Naive thymus-derived CD4-positive, alpha-beta T cell (primary cell): Measurements from ENCODE around the gene CTPS2. TPM values are rescaled to one million over a fixed set of nuclear protein-coding genes. Genes with fewer than 3 reads are reported as not detected.
"Not testable (repeated sequence)": the region's sequence is repeated elsewhere in the genome, so short reads cannot be mapped to it uniquely, and the experiment has no call there.

ENCODE experiments used
- ATAC-seq: fragments of 150-1000 bp; cut with Tn5 transposase; 2 replicates; pipeline ENCODE4 v1.10.0; 2021; ENCODE audit warnings: mild to moderate bottlenecking, moderate library complexity
- CTCF ChIA-PET: fragments of 350-600 bp; sonication (Branson Sonifier 250); formaldehyde crosslinking; loops from one replicate; lab custom pipeline; 2021; ENCODE audit warnings: antibody characterized with exemption; lab: Charles Lee
- POLR2A ChIA-PET: fragments of 350-600 bp; sonication (Branson Sonifier 250); formaldehyde crosslinking; loops from one replicate; lab custom pipeline; 2021; ENCODE audit warnings: antibody characterized with exemption, inconsistent platforms; lab: Charles Lee
- DNase-seq, 9 donors: peaks; one replicate each; pipeline versions ENCODE4 v3.0.0 to v3.0.0-alpha.2; 2020 to 2022; ENCODE audit warnings: mixed read lengths in 1 of 9
- H3K27ac ChIP-seq: one replicate; pipeline ENCODE4 v1.7.0; 2013; ENCODE audit warnings: mild to moderate bottlenecking, low read depth, low read length, moderate library complexity
- H3K27me3 ChIP-seq, 2 donors: one replicate each; pipeline ENCODE4 v1.7.0; 2013; ENCODE audit warnings: low read length in 2 of 2, mild to moderate bottlenecking in 2 of 2, moderate library complexity in 2 of 2; ENCODE audit not compliant: control insufficient read depth in 2 of 2, insufficient read depth in 2 of 2
- H3K36me3 ChIP-seq, 3 experiments: 1 replicate in 2 of 3; 2 replicates in 1 of 3; pipeline ENCODE4 v1.7.0; 2013; ENCODE audit warnings: low read length in 3 of 3, mild to moderate bottlenecking in 3 of 3, moderate library complexity in 1 of 3; ENCODE audit not compliant: insufficient read depth in 3 of 3, control insufficient read depth in 2 of 3
- H3K4me1 ChIP-seq, 2 donors: one replicate each; pipeline ENCODE4 v1.7.0; 2013; ENCODE audit warnings: low read length in 2 of 2, mild to moderate bottlenecking in 2 of 2, moderate library complexity in 1 of 2; ENCODE audit not compliant: control insufficient read depth in 2 of 2, insufficient read depth in 2 of 2
- H3K4me3 ChIP-seq: 2 replicates; pipeline ENCODE4 v1.7.0; 2013; ENCODE audit warnings: mild to moderate bottlenecking, low read length
- H3K9me3 ChIP-seq, 3 experiments: 1 replicate in 2 of 3; 2 replicates in 1 of 3; pipeline ENCODE4 v1.7.0; 2013; ENCODE audit warnings: low read length in 3 of 3; ENCODE audit not compliant: control insufficient read depth in 2 of 3
- H3K27ac Mint-ChIP-seq, 9 donors: one replicate each; pipeline ENCODE4 v1.8.0; 2020 to 2022; ENCODE audit warnings: mixed read lengths in 9 of 9, mild to moderate bottlenecking in 8 of 9, moderate library complexity in 5 of 9, inconsistent platforms in 2 of 9
- H3K27me3 Mint-ChIP-seq, 5 donors: one replicate each; pipeline ENCODE4 v1.8.0; 2021 to 2022; ENCODE audit warnings: mixed read lengths in 5 of 5, mild to moderate bottlenecking in 1 of 5
- H3K36me3 Mint-ChIP-seq, 5 donors: one replicate each; pipeline ENCODE4 v1.8.0; 2020 to 2022; ENCODE audit warnings: mixed read lengths in 5 of 5, mild to moderate bottlenecking in 3 of 5, inconsistent platforms in 1 of 5
- H3K4me1 Mint-ChIP-seq, 7 donors: one replicate each; pipeline ENCODE4 v1.8.0; 2020 to 2022; ENCODE audit warnings: mixed read lengths in 7 of 7, mild to moderate bottlenecking in 3 of 7, inconsistent platforms in 1 of 7
- H3K4me3 Mint-ChIP-seq, 10 donors: one replicate each; pipeline ENCODE4 v1.8.0; 2020 to 2022; ENCODE audit warnings: mild to moderate bottlenecking in 10 of 10, mixed read lengths in 10 of 10, moderate library complexity in 6 of 10, inconsistent platforms in 2 of 10
- H3K9me3 Mint-ChIP-seq, 11 donors: one replicate each; pipeline ENCODE4 v1.8.0; 2020 to 2022; ENCODE audit warnings: mixed read lengths in 11 of 11, mild to moderate bottlenecking in 4 of 11, inconsistent platforms in 1 of 11, moderate library complexity in 1 of 11
- intact Hi-C, 2 donors: fragments of 100-400 bp; cut with micrococcal nuclease; formaldehyde crosslinking; loops; one replicate each; pipeline ENCODE4 v1.15.1; 2023
- polyA plus RNA-seq, 2 donors: library from polyadenylated mRNA; unstranded; fragments of 300-500 nt; fragmentation: Illumina TruSeq; gene quantifications; one replicate each; pipeline ENCODE4 v1.2.3, GENCODE V29; 2021
- total RNA-seq, 6 experiments: library from RNA in 5 of 6; stranded (reverse) in 5 of 6; gene quantifications; 1 replicate in 5 of 6; 2 replicates in 1 of 6; pipeline ENCODE4 v1.2.3 and lab custom pipeline; 2021 to 2026

CTPS2 gene
- total and polyA plus RNA-seq, 7 experiments from 2014 or later = 2.7 to 8.9 (median 5.6) TPM

DNA sequence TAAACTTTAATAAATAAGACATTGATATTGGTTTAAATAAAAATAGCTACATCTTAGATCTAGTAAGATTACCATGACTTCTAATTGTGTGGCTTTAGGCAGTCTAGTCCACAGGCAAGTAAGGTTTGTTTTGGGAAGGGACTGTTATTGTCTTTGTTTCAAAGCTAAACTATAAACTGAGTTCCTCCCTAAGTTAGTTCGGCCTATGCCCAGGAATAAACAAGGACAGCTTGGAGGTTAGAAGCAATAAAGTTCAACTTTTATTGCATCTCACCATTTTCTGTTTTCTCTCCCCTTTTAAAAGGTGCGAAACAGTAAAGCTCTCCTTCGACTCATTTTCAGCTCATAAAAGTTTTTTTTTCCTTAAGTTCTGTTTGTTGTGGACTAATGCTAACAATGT is 133.0 kb downstream of the CTPS2 start:
- Mint-ChIP-seq H3K4me3 (no peak overlapping the region), H3K36me3 (peaks cover 0 to 4% (median 0%) of the 10 kb centered on the region in 5 donors), H3K27ac (no peak overlapping the region), H3K4me1 (peaks cover 0 to 9% (median 4%) of the 10 kb centered on the region in 7 donors), H3K9me3 (peaks cover 0 to 41% (median 6%) of the 10 kb centered on the region in 11 donors), H3K27me3 (no peaks in the 10 kb centered on the region)
- ATAC-seq (no peak), DNase-seq (no peak)
- Histone ChIP-seq H3K27me3 (no peaks in the 10 kb centered on the region), H3K9me3 (peaks cover 0 to 3% (median 0%) of the 10 kb centered on the region in 3 experiments), H3K4me1 (no peaks in the 10 kb centered on the region), H3K36me3 (no peaks in the 10 kb centered on the region), H3K27ac (no peak overlapping the region), H3K4me3 (no peak overlapping the region)
- intact Hi-C loops = no loop called here
- POLR2A ChIA-PET = no interaction called here
- CTCF ChIA-PET = no interaction called here

DNA sequence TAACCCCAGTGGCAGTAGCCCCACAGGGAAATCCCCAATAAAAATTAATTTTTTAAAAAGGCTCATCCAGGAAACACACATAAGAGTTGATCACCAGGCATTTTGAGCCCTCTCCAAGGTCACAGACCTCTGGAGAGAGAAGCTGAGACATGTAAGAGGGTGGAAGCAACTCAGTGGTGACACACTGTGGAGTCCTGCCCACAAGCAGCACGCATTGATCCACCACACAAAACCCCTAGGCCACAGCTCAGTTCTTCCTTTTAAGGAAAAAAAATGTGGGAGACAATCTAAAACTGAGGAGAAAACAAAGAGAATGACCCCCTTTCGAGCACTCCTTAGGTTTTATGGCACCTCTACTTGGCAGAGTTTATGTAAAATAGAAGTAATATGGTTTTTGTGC is 134.3 kb downstream of the CTPS2 start:
- ChIA-PET CTCF (interaction anchor here (0.7 kb wide), 1 partner anchor 86 kb away, joined by 3 read pairs; no protein-coding TSS in a partner anchor), POLR2A (no interaction called here)
- Mint-ChIP-seq H3K9me3 (peaks cover 0 to 33% (median 3%) of the 10 kb centered on the region in 11 donors), H3K4me1 (peaks cover 0 to 11% (median 4%) of the 10 kb centered on the region in 7 donors), H3K27me3 (no peaks in the 10 kb centered on the region), H3K27ac (no peak overlapping the region), H3K4me3 (no peak overlapping the region), H3K36me3 (peaks cover 0 to 4% (median 0%) of the 10 kb centered on the region in 5 donors)
- DNase-seq (no peak), ATAC-seq (no peak)
- Histone ChIP-seq H3K27ac (no peak overlapping the region), H3K4me1 (no peaks in the 10 kb centered on the region), H3K4me3 (no peak overlapping the region), H3K36me3 (no peaks in the 10 kb centered on the region), H3K9me3 (peaks cover 0 to 3% (median 0%) of the 10 kb centered on the region in 3 experiments), H3K27me3 (no peaks in the 10 kb centered on the region)
- intact Hi-C loops = no loop called here

DNA sequence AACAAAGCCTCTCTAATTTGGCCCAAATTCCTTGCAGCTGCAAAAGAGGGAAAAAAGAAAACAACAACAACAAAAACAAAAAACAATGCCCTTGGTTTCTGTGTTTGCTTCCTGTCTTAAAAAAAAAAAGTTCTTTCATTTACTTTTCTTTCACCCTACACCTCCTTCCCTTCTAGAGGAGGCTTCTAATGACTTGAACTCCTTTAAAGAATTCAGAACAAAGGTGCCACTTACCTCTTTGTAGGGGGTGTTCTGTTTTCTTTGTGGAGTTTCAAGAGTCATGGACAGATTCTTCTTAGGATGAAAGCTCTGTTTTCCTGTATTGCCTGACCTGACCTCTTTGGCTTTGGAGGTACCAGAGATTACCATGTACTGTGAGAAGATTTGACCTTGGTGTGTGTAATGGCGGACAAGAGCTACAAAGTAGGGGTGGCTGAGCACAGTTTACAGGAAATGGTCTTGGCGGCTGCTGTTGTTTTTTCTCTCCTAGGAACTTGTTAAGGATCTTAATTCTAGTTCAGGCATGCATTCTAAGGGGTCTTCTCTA is 134.9 kb downstream of the CTPS2 start:
- ChIA-PET POLR2A (no interaction called here), CTCF (interaction anchor here (0.7 kb wide), 1 partner anchor 87 kb away, joined by 3 read pairs; no protein-coding TSS in a partner anchor)
- Histone ChIP-seq H3K36me3 (no peaks in the 10 kb centered on the region), H3K9me3 (peaks cover 0 to 3% (median 0%) of the 10 kb centered on the region in 3 experiments), H3K27ac (no peak overlapping the region), H3K27me3 (no peaks in the 10 kb centered on the region), H3K4me1 (no peaks in the 10 kb centered on the region), H3K4me3 (no peak overlapping the region)
- H3K4me1 Mint-ChIP-seq = peaks cover 0 to 11% (median 4%) of the 10 kb centered on the region in 7 donors
- H3K27me3 Mint-ChIP-seq = no peaks in the 10 kb centered on the region
- DNase-seq = no peak
- intact Hi-C loops = no loop called here
- peaks cover 0 to 26% (median 2%) of the 10 kb centered on the region in 11 donors for H3K9me3 Mint-ChIP-seq
- peaks cover 0 to 4% (median 0%) of the 10 kb centered on the region in 5 donors for H3K36me3 Mint-ChIP-seq
- ATAC-seq = no peak
- peak overlapping the region in 1 of 10 donors; percentile 5 for H3K4me3 Mint-ChIP-seq
- no peak overlapping the region for H3K27ac Mint-ChIP-seq

DNA sequence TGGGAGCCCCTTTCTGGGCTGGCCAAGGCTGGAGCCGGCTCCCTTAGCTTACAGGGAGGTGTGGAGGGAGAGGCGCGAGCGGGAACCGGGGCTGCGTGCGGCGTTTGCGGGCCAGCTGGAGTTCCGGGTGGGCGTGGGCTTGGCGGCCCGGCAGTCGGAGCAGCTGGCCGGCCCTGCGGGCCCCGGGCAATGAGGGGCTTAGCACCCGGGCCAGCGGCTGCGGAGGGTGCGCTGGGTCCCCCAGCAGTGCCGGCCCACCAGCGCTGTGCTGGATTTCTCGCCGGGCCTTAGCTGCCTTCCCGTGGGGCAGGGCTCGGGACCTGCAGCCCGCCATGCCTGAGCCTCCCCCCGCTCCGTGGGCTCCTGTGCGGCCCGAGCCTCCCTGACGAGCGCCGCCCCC is 137.1 kb downstream of the CTPS2 start:
- H3K36me3 Mint-ChIP-seq, H3K4me1 ChIP-seq, intact Hi-C loops, H3K9me3 Mint-ChIP-seq, H3K4me3 ChIP-seq, H3K36me3 ChIP-seq, ATAC-seq, H3K27ac Mint-ChIP-seq, H3K27me3 Mint-ChIP-seq, H3K27ac ChIP-seq, H3K9me3 ChIP-seq, CTCF ChIA-PET, DNase-seq, H3K4me3 Mint-ChIP-seq, H3K27me3 ChIP-seq, POLR2A ChIA-PET: not testable (repeated sequence)
- H3K4me1 Mint-ChIP-seq = peaks cover 0 to 11% (median 4%) of the 10 kb centered on the region in 7 donors

DNA sequence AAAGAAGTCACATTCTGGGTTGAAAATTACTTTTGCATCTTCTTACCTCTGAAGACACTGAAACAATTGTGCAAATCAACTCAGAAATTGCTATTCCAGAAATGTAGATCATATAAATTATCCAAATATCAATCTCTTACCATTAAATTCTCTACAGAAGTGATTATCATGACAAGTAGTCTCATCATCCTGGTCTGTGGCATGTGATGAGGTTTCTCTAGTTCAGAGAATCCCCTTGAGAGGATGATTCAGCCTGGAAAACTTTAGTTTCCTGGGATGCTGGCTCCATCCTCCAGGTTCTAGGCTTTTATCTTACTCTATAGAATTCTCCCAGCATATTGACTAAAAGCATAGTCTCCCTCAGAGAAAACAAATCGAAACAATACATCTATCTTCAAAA is 138.7 kb downstream of the CTPS2 start:
- Mint-ChIP-seq H3K4me3 (no peak overlapping the region), H3K27me3 (no peaks in the 10 kb centered on the region), H3K9me3 (peaks cover 0 to 2% (median 0%) of the 10 kb centered on the region in 11 donors), H3K4me1 (peaks cover 0 to 11% (median 4%) of the 10 kb centered on the region in 7 donors), H3K36me3 (no peaks in the 10 kb centered on the region), H3K27ac (no peak overlapping the region)
- H3K9me3 ChIP-seq = no peaks in the 10 kb centered on the region
- CTCF ChIA-PET = no interaction called here
- intact Hi-C loops = no loop called here
- DNase-seq = no peak
- POLR2A ChIA-PET = no interaction called here
- no peaks in the 10 kb centered on the region for H3K4me1 ChIP-seq
- ATAC-seq = no peak
- H3K36me3 ChIP-seq = no peaks in the 10 kb centered on the region
- H3K27ac ChIP-seq = no peak overlapping the region
- H3K4me3 ChIP-seq = no peak overlapping the region
- H3K27me3 ChIP-seq = no peaks in the 10 kb centered on the region

DNA sequence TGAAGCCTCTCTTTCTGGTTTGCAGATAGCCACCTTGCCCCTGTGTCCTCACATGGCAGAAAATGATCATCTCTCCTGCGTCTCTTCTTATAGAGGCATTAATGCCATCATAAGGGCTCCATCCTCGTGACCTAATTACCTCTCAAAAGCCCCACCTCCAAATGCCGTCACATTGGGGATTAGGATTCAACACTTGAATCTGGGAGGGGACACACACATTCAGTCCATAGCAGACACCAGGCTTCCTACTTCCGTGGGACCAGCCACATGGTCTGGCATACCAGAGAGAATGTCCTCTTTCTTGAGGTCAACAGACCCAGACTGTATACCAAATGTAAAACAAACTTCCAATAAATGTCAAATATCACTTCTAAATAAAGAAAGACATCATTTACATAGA is 144.8 kb downstream of the CTPS2 start:
- Mint-ChIP-seq H3K27ac (peak overlapping the region in 1 of 9 donors; percentile 66), H3K4me1 (no peaks in the 10 kb centered on the region), H3K27me3 (no peaks in the 10 kb centered on the region), H3K36me3 (no peaks in the 10 kb centered on the region), H3K4me3 (no peak overlapping the region), H3K9me3 (no peaks in the 10 kb centered on the region)
- Histone ChIP-seq H3K27me3 (no peaks in the 10 kb centered on the region), H3K36me3 (no peaks in the 10 kb centered on the region), H3K9me3 (no peaks in the 10 kb centered on the region), H3K27ac (no peak overlapping the region), H3K4me1 (no peaks in the 10 kb centered on the region), H3K4me3 (no peak overlapping the region)
- intact Hi-C loops = no loop called here
- DNase-seq (no peak), ATAC-seq (no peak)
- ChIA-PET POLR2A (no interaction called here), CTCF (interaction anchor here (0.6 kb wide), 1 partner anchor 73 kb away, joined by 3 read pairs; no protein-coding TSS in a partner anchor)

DNA sequence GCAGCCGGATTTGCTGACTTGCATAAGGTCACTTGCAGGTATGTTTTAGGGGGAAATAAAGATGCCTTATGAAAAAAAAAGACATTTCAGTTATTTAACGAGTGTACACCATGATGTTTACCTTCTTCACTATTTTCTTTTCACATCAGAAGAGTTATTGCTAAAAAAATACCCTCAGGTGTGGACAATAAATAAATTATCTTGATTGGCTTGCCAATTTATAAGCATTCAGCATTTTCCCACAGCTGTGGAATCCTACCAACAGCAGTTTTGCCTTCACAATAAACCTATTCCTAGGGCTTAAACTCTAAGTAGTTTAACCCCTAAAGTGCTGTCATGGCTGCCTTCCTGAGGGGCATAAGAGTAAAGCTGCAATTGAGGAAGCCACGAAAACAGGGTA is 145.9 kb downstream of the CTPS2 start:
- H3K27ac Mint-ChIP-seq = no peak overlapping the region
- Histone ChIP-seq H3K9me3 (no peaks in the 10 kb centered on the region), H3K27me3 (no peaks in the 10 kb centered on the region), H3K27ac (no peak overlapping the region), H3K4me3 (no peak overlapping the region), H3K36me3 (no peaks in the 10 kb centered on the region), H3K4me1 (no peaks in the 10 kb centered on the region)
- DNase-seq = no peak
- CTCF ChIA-PET = interaction anchor here (0.8 kb wide), 1 partner anchor 118 kb away, joined by 3 read pairs; no protein-coding TSS in a partner anchor
- H3K4me3 Mint-ChIP-seq = no peak overlapping the region
- no peaks in the 10 kb centered on the region for H3K9me3 Mint-ChIP-seq
- H3K27me3 Mint-ChIP-seq = no peaks in the 10 kb centered on the region
- H3K4me1 Mint-ChIP-seq = no peaks in the 10 kb centered on the region
- POLR2A ChIA-PET = no interaction called here
- intact Hi-C loops = no loop called here
- no peak for ATAC-seq
- no peaks in the 10 kb centered on the region for H3K36me3 Mint-ChIP-seq
